HG03280 (cell line): Measurements from ENCODE around the gene HOXA5.

Experiments
- ATAC-seq: cut with Tn5 transposase; IDR thresholded peaks from one replicate; pipeline ENCODE4 v1.9.1; 2021; ENCODE audit warnings: mild to moderate bottlenecking, moderate library complexity; ENCODE audit not compliant: unreplicated experiment

The HOXA5 gene

DNA sequence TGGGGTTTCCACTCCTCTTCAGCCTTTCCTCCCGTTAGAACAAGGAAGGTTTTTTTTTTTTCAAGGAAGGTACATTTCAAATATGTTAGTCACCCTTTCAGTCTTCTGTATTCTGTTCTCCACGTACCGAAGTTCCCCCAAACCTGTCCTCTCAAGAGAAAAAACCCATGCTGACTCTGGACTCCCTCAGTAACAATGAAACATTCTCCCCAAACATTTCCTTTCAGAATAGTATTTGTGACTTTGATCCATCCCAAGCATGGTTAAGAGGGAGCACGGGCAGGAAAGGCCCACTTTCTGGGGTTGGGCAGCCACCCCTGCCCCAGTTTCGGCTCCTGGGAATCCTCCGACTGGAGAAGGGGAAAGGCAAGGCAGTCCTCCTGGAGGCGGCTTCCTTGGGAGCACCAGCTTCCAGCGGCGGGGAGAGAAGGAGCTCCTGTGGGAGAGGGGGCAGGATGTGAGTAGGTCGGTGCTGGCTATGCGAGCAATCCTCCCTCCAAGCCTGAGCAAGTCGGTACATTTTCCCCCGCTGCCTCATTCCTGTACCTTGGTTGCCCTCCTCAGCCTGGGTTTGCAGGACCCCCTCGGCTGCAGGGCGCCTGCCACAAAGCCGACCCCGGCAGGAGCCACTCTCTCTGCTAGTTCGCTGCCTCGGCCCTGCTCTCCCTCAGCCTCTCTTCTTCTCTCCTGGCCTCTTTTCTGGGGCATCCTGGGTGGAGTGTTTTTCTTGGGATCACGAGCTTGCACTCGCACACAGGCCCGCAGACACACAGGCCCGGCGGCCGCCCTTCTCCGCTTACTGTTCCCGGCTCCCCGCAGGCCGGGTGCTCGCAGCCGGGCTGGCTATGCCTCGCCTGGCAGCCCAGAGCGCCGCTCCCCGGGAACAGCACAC, 45.5 kb downstream of the HOXA5 start:
- ATAC-seq = no peak

DNA sequence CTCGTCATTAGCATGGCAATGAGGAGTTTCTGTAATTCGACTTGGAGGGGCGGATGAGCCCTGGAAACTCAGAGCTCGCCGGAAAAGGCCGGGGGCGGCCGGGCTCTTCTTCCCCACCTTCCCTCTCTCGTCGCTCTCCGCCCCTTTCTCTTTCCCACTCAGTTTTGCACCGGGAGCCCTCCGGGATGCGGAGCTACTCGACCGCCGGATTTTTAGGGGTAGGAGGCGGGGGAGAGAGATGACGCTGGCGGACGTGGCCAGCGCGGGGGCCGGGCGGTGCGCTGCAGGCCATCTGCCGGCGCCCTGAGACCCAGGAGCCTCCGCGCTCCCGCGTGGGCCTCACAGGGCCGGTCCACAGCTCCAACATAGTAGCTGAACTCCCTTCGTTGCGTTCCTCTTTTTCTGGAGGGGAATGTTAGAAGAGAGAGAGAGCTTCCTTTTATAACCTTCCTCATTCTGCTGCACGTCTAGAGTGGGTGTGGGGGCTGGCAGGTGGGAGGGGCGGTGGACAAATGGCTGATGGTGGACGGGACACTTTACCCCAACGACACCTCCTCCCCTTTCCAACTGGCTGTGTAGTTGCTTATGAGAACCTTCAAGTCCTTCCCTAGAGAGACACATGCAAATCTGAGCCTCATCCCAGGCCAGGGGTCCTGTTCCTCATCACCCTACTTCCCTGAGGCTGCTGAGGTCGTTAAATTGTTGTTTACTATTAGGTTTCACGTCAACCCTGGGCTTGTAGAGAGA, 46.5 kb downstream of the HOXA5 start:
- no peak for ATAC-seq

DNA sequence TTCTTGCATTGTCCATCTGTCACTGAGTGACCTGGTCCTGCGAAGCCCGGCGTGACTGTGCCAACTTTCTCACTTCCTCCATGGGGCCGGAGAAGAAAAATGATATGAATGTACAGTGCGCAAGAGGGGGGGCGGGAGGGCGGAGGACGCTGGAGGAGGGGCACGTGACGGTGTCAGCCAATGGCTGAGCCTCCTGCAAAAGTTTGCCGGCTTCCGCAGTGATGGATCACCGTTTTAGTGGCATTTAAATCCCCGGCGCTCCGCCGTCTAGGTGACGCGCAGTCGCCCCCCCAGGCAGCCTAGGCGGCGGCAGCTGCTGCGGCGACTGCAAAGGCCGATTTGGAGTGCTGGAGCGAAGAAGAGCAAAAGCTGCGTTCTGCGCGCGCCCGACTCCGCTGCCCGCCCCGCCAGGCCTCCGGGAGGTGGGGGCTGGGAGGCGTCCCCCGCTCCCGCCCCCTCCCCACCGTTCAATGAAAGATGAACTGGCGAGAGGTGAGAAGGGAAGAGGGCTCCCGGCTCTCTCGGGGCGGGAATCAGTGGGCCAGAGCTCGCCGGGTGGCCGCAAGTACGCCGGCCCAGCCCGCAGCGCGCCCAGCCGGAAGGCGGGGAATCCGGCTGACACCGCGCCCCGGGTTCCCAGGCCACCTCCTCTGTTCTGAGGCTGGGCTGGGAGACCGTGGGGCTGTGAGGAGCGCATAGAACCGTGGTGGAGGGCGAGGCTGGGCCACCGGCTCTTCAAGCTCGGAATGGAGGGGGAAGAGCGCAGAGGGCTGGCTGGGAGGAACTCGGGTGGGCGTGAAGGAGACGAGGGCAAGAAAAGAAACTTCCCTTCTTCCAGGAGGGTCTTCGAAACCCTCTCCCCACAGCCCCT, 47.3 kb downstream of the HOXA5 start, which contains the start of gene HOXA1:
Gene HOXA1 (minus strand): TSS at position 104 of the 871 bp plus-strand sequence. CDS start 88 bp downstream, at position 16.
- ATAC-seq = peak; percentile 89

DNA sequence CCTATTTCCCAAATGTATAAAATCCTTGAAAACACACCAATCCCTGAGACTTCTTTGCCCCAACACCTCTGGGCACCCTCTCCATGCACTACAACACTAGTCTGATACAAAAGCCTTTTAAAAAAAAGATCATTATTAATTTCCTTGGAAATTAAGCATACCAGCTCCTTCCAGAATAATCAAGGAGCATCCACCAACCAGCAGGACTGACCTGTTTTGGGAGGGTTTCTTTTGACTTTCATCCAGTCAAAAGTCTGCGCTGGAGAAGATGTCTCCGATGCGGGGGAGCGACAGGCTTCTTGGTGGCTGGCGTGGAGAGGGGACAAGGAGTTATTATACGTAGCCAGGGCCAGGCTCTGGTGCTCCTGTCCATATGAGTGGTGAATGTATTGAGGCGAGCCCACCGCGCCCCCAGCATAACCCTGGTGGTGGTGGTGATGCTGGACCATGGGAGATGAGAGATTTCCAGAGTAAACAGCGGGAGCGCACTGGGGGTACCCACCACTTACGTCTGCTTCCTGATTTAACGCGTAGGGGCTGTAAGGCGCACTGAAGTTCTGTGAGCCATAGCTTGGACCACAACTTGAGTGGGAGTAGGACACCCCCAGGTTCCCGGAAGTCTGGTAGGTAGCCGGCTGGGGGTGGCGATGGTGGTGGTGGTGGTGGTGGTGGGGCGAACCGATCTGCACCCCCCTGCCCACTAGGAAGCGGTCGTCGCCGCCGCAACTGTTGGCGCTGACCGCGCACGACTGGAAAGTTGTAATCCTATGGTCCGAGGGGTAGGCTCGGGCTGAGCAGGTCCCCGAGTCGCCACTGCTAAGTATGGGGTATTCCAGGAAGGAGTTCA, 48.2 kb downstream of the HOXA5 start:
- peak; percentile 5 for ATAC-seq

DNA sequence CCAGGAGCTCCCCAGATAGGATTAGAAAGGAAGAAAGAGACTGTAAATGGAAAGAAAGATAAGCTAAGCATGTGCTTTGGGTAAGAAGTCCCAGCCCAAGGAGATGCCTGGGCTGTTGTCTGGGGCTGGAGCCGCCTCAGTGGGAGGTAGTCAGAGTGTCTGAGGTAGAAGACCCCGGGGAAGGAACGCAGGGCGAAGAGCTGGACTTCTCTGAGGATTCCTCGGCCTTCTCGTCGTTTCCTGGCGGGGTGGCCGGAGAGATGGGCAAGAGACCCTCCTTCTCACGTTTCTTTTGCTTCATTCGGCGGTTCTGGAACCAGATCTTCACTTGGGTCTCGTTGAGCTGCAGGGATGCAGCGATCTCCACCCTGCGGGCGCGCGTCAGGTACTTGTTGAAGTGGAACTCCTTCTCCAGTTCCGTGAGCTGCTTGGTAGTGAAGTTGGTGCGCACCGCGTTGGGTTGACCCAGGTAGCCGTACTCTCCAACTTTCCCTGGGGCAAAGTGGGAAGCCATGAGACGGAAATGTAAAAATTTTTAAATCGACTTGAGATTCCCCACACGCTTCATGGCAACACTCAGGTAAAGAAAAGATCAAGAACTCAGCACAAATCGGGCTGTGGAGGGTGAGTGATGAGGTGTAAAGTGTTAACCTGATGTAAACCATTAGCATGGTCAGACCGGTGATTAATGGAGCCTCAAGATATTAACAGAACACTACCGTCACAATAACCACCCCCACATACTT, 49.0 kb downstream of the HOXA5 start:
- no peak for ATAC-seq

DNA sequence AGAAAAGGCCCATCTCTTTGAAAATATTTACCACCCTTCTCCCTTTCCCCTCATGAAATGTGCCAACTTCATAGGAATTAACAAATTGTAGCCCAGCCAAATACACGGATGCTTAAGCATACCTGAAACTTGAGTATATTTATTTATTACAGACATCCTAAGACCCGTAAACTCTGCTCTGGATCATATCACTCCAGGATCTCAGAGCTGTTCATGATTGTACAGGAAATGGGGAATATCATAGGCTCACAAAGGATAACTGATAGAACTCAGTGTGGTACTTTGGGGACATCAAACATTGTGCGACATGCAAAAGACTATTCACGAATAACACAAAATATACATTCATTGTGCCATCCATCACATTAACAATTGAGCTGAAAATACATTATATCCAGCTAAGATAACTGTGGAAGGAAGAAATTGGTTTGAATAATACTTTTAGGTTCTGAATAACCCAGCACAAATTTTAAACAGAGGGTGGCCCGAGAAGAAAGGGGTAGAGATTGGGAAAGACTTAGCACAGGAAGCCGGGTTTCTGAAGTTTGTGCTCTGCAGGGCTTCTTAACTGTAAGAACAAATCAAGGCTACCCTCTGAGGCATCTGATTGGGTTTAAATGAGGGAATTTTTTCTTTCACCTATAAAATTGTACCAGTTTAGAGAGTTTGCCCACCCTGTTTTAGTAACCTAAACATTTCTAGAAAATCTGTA, 50.1 kb downstream of the HOXA5 start:
- no peak for ATAC-seq

DNA sequence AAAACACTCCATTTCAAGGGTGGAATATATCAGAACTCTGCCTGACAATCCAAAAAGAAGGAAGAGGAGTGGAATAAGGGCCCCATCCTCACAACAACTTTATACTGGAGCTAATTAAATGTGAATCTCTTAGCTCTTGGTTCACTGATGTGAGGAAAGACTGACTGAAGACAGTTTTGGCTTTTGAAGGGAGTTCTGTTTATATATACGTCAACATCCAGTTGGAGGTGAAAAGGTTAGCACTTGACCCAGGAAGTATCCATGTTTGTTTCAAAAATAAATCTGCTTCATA, 50.7 kb downstream of the HOXA5 start:
- no peak for ATAC-seq

DNA sequence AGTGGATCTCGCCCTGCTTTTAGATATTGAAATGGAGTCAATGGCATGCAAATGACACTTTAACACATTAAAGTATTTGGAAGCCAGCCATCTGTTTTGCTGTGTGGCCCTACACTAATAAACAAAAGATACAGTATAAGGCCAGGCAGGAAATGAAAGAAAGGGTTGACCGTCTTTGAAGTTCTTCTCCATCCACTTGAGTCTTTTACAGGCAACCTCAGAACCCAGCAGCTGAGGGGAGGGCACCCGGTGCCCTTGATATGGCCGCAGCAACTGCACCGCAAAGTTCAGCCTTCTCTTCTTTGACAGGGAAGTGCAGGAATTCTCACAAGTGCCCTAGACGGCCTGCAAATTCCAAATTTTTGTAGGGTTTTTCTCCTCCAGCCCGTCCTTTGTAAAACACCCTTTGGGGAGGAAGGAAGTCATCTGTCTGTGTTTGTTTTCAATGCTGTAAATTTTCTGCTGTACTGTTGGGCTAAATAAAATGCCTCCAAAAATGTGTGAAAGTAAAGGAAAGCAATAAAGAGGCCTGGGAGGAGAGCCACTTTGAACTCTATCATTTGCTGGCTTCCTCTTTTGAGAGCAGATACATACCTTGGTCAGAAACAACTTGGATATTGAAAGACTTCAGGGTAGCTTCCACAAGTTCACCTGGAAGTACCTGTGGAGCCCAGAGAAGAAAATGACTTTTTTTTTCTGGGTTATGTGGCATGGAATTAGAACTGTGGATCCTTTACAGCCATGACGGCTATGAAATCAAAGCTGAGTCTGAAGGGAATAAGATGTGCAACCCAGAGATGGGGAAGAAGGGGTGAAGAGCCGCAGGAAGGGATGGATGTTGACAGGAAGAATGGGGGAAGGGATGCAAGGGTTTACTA, 51.3 kb downstream of the HOXA5 start:
- ATAC-seq = no peak

DNA sequence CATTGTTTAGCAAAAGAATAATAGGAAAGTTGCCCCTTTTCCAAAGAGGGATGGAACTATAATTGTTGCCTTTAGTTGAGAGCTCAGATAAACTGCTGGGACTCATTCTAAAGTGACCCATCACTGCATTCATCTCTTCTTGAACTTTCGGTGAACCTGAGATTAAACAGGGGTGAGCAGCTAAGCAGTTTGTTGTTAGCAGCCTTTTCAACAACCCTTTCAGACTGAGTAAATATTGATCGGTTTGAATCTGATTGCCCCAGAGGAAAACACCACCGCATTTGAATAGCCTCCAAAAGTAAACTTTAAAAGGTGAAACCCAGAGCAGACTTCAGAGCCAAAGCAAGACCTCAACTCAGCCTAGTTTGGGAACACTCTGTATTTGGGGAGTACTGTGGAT, 52.4 kb downstream of the HOXA5 start:
- no peak for ATAC-seq
